Lower leg skin (tissue), 3 donors: Measurements from ENCODE around the gene ECSCR.

ENCODE experiments used
- CTCF ChIP-seq, 3 donors: fragments of 450-650 bp; IDR thresholded peaks; one replicate each; pipeline ENCODE4 v1.5.1; 2016; ENCODE audit warnings: antibody characterized with exemption in 3 of 3, mild to moderate bottlenecking in 3 of 3, moderate library complexity in 2 of 3
- POLR2A ChIP-seq, 2 donors: fragments of 450-650 bp; IDR thresholded peaks; one replicate each; pipeline ENCODE4 v1.6.1; 2016 to 2017; ENCODE audit warnings: antibody characterized with exemption in 2 of 2, mild to moderate bottlenecking in 1 of 2, moderate library complexity in 1 of 2

GRCh38 chr5:139403787-139404483 lies 58.6 kb downstream of the ECSCR start, which contains the start of gene SPATA24:
- TF ChIP-seq CTCF (IDR thresholded peaks at IDR 0.05) = no peak
- no peak for TF ChIP-seq POLR2A (IDR thresholded peaks at IDR 0.05)
